Gastroesophageal sphincter (tissue), 3 donors: ENCODE results near the gene NPFFR1.

Experiments used
- EP300 ChIP-seq: sonication (generic); formaldehyde crosslinking; IDR thresholded peaks from one replicate; pipeline ENCODE4 v1.6.1; 2017; ENCODE audit warnings: antibody characterized with exemption, mild to moderate bottlenecking
- POLR2A ChIP-seq, 2 donors: fragments of 450-650 bp; IDR thresholded peaks; one replicate each; pipeline ENCODE4 v1.6.1; 2017; ENCODE audit warnings: antibody characterized with exemption in 2 of 2, mild to moderate bottlenecking in 2 of 2, moderate library complexity in 1 of 2
- POLR2AphosphoS5 ChIP-seq: sonication (generic); formaldehyde crosslinking; IDR thresholded peaks from one replicate; pipeline ENCODE4 v1.6.1; 2017; ENCODE audit warnings: antibody characterized with exemption
- TF ChIP-seq, protein P1 (sequence below), 4 experiments: fragments of 200-600 bp in 2 of 4; fragments of 450-650 bp in 2 of 4; sonication (generic) in 1 of 4; IDR thresholded peaks; one replicate each; pipeline ENCODE4 v1.5.1; 2017 to 2019; ENCODE audit warnings: antibody characterized with exemption in 4 of 4, mild to moderate bottlenecking in 2 of 4, moderate library complexity in 2 of 4

GRCh38 chr10:70328967-70329366 is 45.2 kb upstream of the NPFFR1 start:
- TF ChIP-seq POLR2AphosphoS5 (no peak), EP300 (no peak), POLR2A (IDR thresholded peaks at IDR 0.05) (no peak)
- TF ChIP-seq, protein P1, sequence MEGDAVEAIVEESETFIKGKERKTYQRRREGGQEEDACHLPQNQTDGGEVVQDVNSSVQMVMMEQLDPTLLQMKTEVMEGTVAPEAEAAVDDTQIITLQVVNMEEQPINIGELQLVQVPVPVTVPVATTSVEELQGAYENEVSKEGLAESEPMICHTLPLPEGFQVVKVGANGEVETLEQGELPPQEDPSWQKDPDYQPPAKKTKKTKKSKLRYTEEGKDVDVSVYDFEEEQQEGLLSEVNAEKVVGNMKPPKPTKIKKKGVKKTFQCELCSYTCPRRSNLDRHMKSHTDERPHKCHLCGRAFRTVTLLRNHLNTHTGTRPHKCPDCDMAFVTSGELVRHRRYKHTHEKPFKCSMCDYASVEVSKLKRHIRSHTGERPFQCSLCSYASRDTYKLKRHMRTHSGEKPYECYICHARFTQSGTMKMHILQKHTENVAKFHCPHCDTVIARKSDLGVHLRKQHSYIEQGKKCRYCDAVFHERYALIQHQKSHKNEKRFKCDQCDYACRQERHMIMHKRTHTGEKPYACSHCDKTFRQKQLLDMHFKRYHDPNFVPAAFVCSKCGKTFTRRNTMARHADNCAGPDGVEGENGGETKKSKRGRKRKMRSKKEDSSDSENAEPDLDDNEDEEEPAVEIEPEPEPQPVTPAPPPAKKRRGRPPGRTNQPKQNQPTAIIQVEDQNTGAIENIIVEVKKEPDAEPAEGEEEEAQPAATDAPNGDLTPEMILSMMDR (IDR thresholded peaks at IDR 0.05), result no peak
